Measurements from ENCODE around the gene BEGAIN. TPM values are rescaled to one million over a fixed set of nuclear protein-coding genes. Genes with fewer than 3 reads are reported as not detected.
A peak's percentile ranks its signal among the peaks of the same experiment; 100 is the strongest.

BEGAIN gene
- total and polyA plus RNA-seq, 2 donors from 2014 or later = 0.52 to 1.4 TPM

- intact Hi-C loops (cut with DNase I) = no loop called here
These were observed 4.5 kb upstream of the BEGAIN start for GRCh38 chr14:100591453-100592371.

GRCh38 chr14:100590726-100591452 lies 3.7 kb upstream of the BEGAIN start:
- H3K27me3 ChIP-seq (ENCODE audit: control insufficient read depth, insufficient read depth, low read length) = peaks cover 3% of the 10 kb centered on the region
- no peak overlapping the region for H3K4me3 ChIP-seq (ENCODE audit: low read length in 3 of 3)
- DNase-seq (peak in 2 of 5 donors; percentile 23 to 49), FAIRE-seq (no peak)
- no peak overlapping the region for H3K9ac ChIP-seq (ENCODE audit: low read length in 3 of 3)
- no peak for TF ChIP-seq CTCF (IDR thresholded peaks at IDR 0.05; ENCODE audit: borderline replicate concordance, extremely low read depth, insufficient read depth)
- intact Hi-C loops (cut with DNase I) = no loop called here
- H3K4me1 ChIP-seq (ENCODE audit: control insufficient read depth in 2 of 3, insufficient read depth in 2 of 3, low read depth in 1 of 3, low read length in 3 of 3) = peaks cover 0 to 7% (median 0%) of the 10 kb centered on the region in 3 donors
- H3K9me3 ChIP-seq (ENCODE audit: control insufficient read depth in 2 of 3, insufficient read depth in 1 of 3, low read length in 3 of 3) = no peaks in the 10 kb centered on the region
- no peaks in the 10 kb centered on the region for H3K36me3 ChIP-seq (ENCODE audit: control insufficient read depth in 2 of 3, insufficient read depth in 3 of 3, low read length in 3 of 3)
- H3K27ac ChIP-seq (ENCODE audit: low read depth in 2 of 2, low read length in 2 of 2) = no peak overlapping the region

More at GRCh38 chr14:100591453-100592371, 4.5 kb upstream of the BEGAIN start:
- H3K4me1 ChIP-seq (ENCODE audit: control insufficient read depth in 2 of 3, insufficient read depth in 2 of 3, low read depth in 1 of 3, low read length in 3 of 3) = peaks cover 0 to 3% (median 0%) of the 10 kb centered on the region in 3 donors
- no peak overlapping the region for H3K4me3 ChIP-seq (ENCODE audit: low read length in 3 of 3)
- no peak for TF ChIP-seq CTCF (IDR thresholded peaks at IDR 0.05; ENCODE audit: borderline replicate concordance, extremely low read depth, insufficient read depth)
- no peaks in the 10 kb centered on the region for H3K9me3 ChIP-seq (ENCODE audit: control insufficient read depth in 2 of 3, insufficient read depth in 1 of 3, low read length in 3 of 3)
- peaks cover 3% of the 10 kb centered on the region for H3K27me3 ChIP-seq (ENCODE audit: control insufficient read depth, insufficient read depth, low read length)
- FAIRE-seq (no peak), DNase-seq (peak in 2 of 5 donors; percentile 35 to 54)
- H3K36me3 ChIP-seq (ENCODE audit: control insufficient read depth in 2 of 3, insufficient read depth in 3 of 3, low read length in 3 of 3) = no peaks in the 10 kb centered on the region
- H3K9ac ChIP-seq (ENCODE audit: low read length in 3 of 3) = no peak overlapping the region
- H3K27ac ChIP-seq (ENCODE audit: low read depth in 2 of 2, low read length in 2 of 2) = no peak overlapping the region

DNA sequence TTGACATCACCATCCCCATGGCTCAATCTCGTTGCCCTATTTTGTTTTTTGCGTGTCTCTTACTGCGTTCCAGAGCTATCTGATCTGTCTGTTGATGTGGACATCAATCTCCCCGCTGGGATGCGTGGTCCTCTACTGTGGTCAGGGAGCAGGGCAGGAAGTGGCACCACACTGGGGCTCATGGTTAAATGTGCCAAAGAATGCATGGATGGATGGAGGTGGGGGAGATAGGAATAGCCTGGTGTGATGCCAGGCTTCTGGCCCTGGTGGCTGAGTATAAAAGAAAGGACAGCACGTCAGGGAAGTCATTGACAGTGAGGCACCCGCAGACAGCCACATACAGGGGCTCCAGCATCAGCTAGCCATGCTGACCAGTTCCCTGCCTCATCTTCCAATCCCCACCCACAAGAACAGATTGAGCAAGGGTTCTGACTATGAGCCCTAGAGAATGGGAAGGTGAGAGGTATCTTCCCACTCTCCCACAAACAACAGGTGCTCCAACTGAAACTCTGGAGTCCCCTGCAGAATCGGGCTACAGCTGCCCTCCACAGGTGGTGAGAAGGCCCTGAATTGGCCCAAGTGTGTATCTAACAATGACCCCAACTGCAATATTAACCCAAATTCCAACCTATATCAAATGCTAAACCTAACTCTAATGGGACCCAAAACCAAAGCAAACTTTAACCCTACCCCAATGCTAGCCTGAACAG lies 2.7 kb upstream of the BEGAIN start:
- intact Hi-C loops (cut with DNase I) = no loop called here
- Histone ChIP-seq H3K9me3 (ENCODE audit: control insufficient read depth in 2 of 3, insufficient read depth in 1 of 3, low read length in 3 of 3) (no peaks in the 10 kb centered on the region), H3K4me3 (ENCODE audit: low read length in 3 of 3) (no peak overlapping the region), H3K27me3 (ENCODE audit: control insufficient read depth, insufficient read depth, low read length) (peaks cover 3% of the 10 kb centered on the region), H3K27ac (ENCODE audit: low read depth in 2 of 2, low read length in 2 of 2) (no peak overlapping the region), H3K36me3 (ENCODE audit: control insufficient read depth in 2 of 3, insufficient read depth in 3 of 3, low read length in 3 of 3) (no peaks in the 10 kb centered on the region), H3K9ac (ENCODE audit: low read length in 3 of 3) (no peak overlapping the region), H3K4me1 (ENCODE audit: control insufficient read depth in 2 of 3, insufficient read depth in 2 of 3, low read depth in 1 of 3, low read length in 3 of 3) (peaks cover 0 to 7% (median 0%) of the 10 kb centered on the region in 3 donors)
- no peak for TF ChIP-seq CTCF (IDR thresholded peaks at IDR 0.05; ENCODE audit: borderline replicate concordance, extremely low read depth, insufficient read depth)
- FAIRE-seq (no peak), DNase-seq (peak in 1 of 5 donors; percentile 16)

All from kidney (tissue), 14 donors.